ENCODE results near the gene ARL3. TPM values are rescaled to one million over a fixed set of nuclear protein-coding genes. Genes with fewer than 3 reads are reported as not detected.

Gene ARL3
- total RNA-seq, 1 experiment from 2014 or later = 13.3 TPM

GRCh38 chr10:102646610-102647442 is 67.4 kb downstream of the ARL3 start:
- intact Hi-C loops (cut with micrococcal nuclease) = loop anchor here (1.0 kb wide), 3 partner anchors 22 to 144 kb away; partner anchors contain the start of gene SUFU
- no peak overlapping the region for H2AFZ ChIP-seq (ENCODE audit: low read depth, low read length, poor library complexity, severe bottlenecking)

More at GRCh38 chr10:102646610-102647442, 67.4 kb downstream of the ARL3 start:
- ChIA-PET POLR2A (interaction anchor here (1.0 to 1.6 kb wide), 7 partner anchors 12 to 144 kb away, joined by 3 to 10 read pairs (median 5); partner anchors contain the start of genes ACTR1A, ARL3 and SFXN2), RAD21 (ENCODE audit: low non-redundant PET in 1 of 2, low total read pairs in 2 of 2, uncharacterized antibody in 2 of 2, unreplicated experiment in 2 of 2) (no interaction called here), CTCF (interaction anchor here (1.3 to 2.8 kb wide), 3 partner anchors 23 to 417 kb away, joined by 5 to 13 read pairs (median 5); no protein-coding TSS in a partner anchor)
- BruUV-seq (replicated peaks) = no TSS peak
- Histone ChIP-seq H3K79me2 (ENCODE audit: insufficient read depth, low read length) (peaks cover 76% of the 10 kb centered on the region), H3K9ac (ENCODE audit: low read length) (peak overlapping the region; percentile 67), H3K4me2 (ENCODE audit: low read length) (peak overlapping the region; percentile 95), H3K4me1 (ENCODE audit: control insufficient read depth in 1 of 2, insufficient read depth in 2 of 2, low read length in 2 of 2) (peaks cover 11 to 41% of the 10 kb centered on the region in 2 experiments), H3K36me3 (ENCODE audit: control insufficient read depth in 1 of 2, insufficient read depth in 2 of 2, low read length in 2 of 2) (peaks cover 2 to 21% of the 10 kb centered on the region in 2 experiments; a peak in 1 of 4 replicates), H4K20me1 (ENCODE audit: insufficient read depth) (no peaks in the 10 kb centered on the region; the same call in 1 of the 2 replicates), H3K27ac (ENCODE audit: low read depth, low read length) (peak overlapping the region; percentile 86), H3K9me3 (ENCODE audit: control insufficient read depth in 1 of 2, insufficient read depth in 1 of 2, low read depth in 1 of 2, low read length in 2 of 2) (no peaks in the 10 kb centered on the region), H3K4me3 (replicated peaks in 1 of 2; ENCODE audit: low read depth in 1 of 2, low read length in 2 of 2) (peak overlapping the region; percentile 79 to 97), H3K9me2 (ENCODE audit: insufficient read depth) (no peaks in the 10 kb centered on the region), H3K27me3 (ENCODE audit: insufficient read depth, low read length) (no peaks in the 10 kb centered on the region)
- TF ChIP-seq MAX (IDR thresholded peaks at IDR 0.05) (no peak), POLR2A (IDR thresholded peaks at IDR 0.05; ENCODE audit: borderline replicate concordance, extremely low read depth, insufficient read depth, insufficient read length) (no peak), RAD21 (IDR thresholded peaks at IDR 0.05; ENCODE audit: low read depth) (no peak), CEBPB (IDR thresholded peaks at IDR 0.05; ENCODE audit: low read depth) (no peak), EZH2 (IDR thresholded peaks at IDR 0.05) (no peak), ZNF274 (IDR thresholded peaks at IDR 0.05; ENCODE audit: low read depth, low read length) (no peak), FOSL1 (IDR thresholded peaks at IDR 0.05; ENCODE audit: low read depth) (no peak), ZFX (IDR thresholded peaks at IDR 0.05) (no peak), EGR1 (IDR thresholded peaks at IDR 0.05; ENCODE audit: low read depth) (no peak), SRF (IDR thresholded peaks at IDR 0.05; ENCODE audit: low read depth) (no peak), JUND (IDR thresholded peaks at IDR 0.05) (no peak), ELF1 (IDR thresholded peaks at IDR 0.05; ENCODE audit: borderline replicate concordance, low read depth) (no peak), TCF7L2 (IDR thresholded peaks at IDR 0.05; ENCODE audit: borderline replicate concordance, extremely low read depth, insufficient read depth, insufficient read length) (no peak), CBX3 (IDR thresholded peaks at IDR 0.05; ENCODE audit: low read depth) (no peak), ATF3 (IDR thresholded peaks at IDR 0.05) (no peak)
- TF ChIP-seq, protein P1, sequence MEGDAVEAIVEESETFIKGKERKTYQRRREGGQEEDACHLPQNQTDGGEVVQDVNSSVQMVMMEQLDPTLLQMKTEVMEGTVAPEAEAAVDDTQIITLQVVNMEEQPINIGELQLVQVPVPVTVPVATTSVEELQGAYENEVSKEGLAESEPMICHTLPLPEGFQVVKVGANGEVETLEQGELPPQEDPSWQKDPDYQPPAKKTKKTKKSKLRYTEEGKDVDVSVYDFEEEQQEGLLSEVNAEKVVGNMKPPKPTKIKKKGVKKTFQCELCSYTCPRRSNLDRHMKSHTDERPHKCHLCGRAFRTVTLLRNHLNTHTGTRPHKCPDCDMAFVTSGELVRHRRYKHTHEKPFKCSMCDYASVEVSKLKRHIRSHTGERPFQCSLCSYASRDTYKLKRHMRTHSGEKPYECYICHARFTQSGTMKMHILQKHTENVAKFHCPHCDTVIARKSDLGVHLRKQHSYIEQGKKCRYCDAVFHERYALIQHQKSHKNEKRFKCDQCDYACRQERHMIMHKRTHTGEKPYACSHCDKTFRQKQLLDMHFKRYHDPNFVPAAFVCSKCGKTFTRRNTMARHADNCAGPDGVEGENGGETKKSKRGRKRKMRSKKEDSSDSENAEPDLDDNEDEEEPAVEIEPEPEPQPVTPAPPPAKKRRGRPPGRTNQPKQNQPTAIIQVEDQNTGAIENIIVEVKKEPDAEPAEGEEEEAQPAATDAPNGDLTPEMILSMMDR (IDR thresholded peaks at IDR 0.05 in 2 of 3, conservative IDR thresholded peaks at IDR 0.05 in 1 of 3; ENCODE audit: borderline replicate concordance in 1 of 3, insufficient read depth in 1 of 3, low read depth in 2 of 3, low read length in 2 of 3) = no peak
- TF ChIP-seq, protein P2, sequence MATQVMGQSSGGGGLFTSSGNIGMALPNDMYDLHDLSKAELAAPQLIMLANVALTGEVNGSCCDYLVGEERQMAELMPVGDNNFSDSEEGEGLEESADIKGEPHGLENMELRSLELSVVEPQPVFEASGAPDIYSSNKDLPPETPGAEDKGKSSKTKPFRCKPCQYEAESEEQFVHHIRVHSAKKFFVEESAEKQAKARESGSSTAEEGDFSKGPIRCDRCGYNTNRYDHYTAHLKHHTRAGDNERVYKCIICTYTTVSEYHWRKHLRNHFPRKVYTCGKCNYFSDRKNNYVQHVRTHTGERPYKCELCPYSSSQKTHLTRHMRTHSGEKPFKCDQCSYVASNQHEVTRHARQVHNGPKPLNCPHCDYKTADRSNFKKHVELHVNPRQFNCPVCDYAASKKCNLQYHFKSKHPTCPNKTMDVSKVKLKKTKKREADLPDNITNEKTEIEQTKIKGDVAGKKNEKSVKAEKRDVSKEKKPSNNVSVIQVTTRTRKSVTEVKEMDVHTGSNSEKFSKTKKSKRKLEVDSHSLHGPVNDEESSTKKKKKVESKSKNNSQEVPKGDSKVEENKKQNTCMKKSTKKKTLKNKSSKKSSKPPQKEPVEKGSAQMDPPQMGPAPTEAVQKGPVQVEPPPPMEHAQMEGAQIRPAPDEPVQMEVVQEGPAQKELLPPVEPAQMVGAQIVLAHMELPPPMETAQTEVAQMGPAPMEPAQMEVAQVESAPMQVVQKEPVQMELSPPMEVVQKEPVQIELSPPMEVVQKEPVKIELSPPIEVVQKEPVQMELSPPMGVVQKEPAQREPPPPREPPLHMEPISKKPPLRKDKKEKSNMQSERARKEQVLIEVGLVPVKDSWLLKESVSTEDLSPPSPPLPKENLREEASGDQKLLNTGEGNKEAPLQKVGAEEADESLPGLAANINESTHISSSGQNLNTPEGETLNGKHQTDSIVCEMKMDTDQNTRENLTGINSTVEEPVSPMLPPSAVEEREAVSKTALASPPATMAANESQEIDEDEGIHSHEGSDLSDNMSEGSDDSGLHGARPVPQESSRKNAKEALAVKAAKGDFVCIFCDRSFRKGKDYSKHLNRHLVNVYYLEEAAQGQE (IDR thresholded peaks at IDR 0.05; ENCODE audit: low read depth) = no peak
- TF ChIP-seq, protein P3, sequence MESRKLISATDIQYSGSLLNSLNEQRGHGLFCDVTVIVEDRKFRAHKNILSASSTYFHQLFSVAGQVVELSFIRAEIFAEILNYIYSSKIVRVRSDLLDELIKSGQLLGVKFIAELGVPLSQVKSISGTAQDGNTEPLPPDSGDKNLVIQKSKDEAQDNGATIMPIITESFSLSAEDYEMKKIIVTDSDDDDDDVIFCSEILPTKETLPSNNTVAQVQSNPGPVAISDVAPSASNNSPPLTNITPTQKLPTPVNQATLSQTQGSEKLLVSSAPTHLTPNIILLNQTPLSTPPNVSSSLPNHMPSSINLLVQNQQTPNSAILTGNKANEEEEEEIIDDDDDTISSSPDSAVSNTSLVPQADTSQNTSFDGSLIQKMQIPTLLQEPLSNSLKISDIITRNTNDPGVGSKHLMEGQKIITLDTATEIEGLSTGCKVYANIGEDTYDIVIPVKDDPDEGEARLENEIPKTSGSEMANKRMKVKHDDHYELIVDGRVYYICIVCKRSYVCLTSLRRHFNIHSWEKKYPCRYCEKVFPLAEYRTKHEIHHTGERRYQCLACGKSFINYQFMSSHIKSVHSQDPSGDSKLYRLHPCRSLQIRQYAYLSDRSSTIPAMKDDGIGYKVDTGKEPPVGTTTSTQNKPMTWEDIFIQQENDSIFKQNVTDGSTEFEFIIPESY (IDR thresholded peaks at IDR 0.05; ENCODE audit: extremely low read depth, insufficient replicate concordance, low read length) = no peak
- ATAC-seq = peak; percentile 1; the same call in 1 of the 2 replicates
- peak; percentile 32 for DNase-seq (ENCODE audit: low read depth, low spot score)

Data from HCT116 (cell line).